ENCODE results near the gene BCAS3. TPM values are rescaled to one million over a fixed set of nuclear protein-coding genes. Genes with fewer than 3 reads are reported as not detected.

The BCAS3 gene
- polyA plus RNA-seq, 1 experiment = 17.5 TPM

DNA sequence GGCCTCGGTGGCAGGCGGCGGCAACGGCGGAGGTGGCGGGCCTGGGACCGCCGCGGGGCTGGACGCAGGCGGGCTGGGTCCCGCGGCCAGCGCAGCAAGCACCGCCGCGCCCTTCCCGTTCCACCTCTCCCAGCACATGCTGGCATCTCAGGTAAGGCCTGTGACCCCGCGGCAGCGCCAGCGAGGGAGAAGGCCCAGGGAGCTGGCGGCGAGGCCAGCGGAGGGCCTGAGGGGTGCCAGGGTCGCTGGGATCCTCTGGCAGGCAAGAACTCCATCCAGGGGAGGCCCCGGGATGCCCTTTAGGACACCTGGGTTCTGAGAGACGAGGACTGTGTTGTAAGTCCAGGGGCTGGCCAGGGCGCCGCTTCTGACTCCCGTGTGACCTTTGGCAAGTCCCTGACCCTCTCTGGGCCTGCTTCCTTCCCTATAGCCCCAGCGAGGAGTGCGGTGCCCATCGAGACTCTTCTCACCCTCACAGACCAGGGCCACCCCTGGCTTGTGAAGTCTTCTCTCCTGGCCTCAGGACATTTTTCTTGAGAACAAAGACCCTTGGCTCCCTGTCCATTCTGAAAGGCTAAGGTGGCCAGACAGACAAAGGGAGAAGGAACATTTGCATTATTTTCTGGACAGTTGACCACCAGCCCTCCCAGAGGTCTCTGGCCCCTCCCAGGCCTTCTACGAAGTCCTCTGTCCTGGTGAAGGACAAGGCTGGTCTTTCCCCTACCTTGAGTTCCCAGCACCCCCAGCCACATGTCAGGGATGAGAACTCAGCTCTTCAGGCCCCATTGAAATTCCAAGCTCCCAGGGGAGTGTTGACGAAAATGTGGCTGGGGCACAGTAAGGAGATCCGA is 728.3 kb downstream of the BCAS3 start:
- Histone ChIP-seq H3K4me3 (ENCODE audit: low read depth, low read length) (peak overlapping the region; percentile 98), H3K27me3 (ENCODE audit: control insufficient read depth, insufficient read depth, low read length) (no peaks in the 10 kb centered on the region), H3K9me3 (ENCODE audit: control insufficient read depth, insufficient read depth, low read length) (no peaks in the 10 kb centered on the region; the same call in 1 of the 2 replicates), H3K27ac (ENCODE audit: low read depth, low read length) (peak overlapping the region; percentile 93)
- ChIA-PET CTCF (interaction anchor here (1.0 to 1.7 kb wide), 2 partner anchors 11 to 685 kb away, joined by 3 to 4 read pairs; no protein-coding TSS in a partner anchor), POLR2A (interaction anchor here (0.6 to 1.0 kb wide), 2 partner anchors 98 to 466 kb away, joined by 3 to 5 read pairs; no protein-coding TSS in a partner anchor)
- no peak for DNase-seq (ENCODE audit: low read depth, low spot score)
- no peak for TF ChIP-seq CTCF (IDR thresholded peaks at IDR 0.05; ENCODE audit: low read depth, low read length)

GRCh38 chr17:61406537-61406845 is 728.8 kb downstream of the BCAS3 start:
- DNase-seq (ENCODE audit: low read depth, low spot score) = no peak
- TF ChIP-seq CTCF (IDR thresholded peaks at IDR 0.05; ENCODE audit: low read depth, low read length) = no peak
- Histone ChIP-seq H3K27me3 (ENCODE audit: control insufficient read depth, insufficient read depth, low read length) (no peaks in the 10 kb centered on the region), H3K27ac (ENCODE audit: low read depth, low read length) (peak overlapping the region; percentile 93), H3K9me3 (ENCODE audit: control insufficient read depth, insufficient read depth, low read length) (no peaks in the 10 kb centered on the region; the same call in 1 of the 2 replicates), H3K4me3 (ENCODE audit: low read depth, low read length) (peak overlapping the region; percentile 98)
- ChIA-PET CTCF (interaction anchor here (1.0 to 1.7 kb wide), 2 partner anchors 12 to 686 kb away, joined by 3 to 4 read pairs; no protein-coding TSS in a partner anchor), POLR2A (interaction anchor here (0.6 to 1.0 kb wide), 2 partner anchors 98 to 466 kb away, joined by 3 to 5 read pairs; no protein-coding TSS in a partner anchor)

DNA sequence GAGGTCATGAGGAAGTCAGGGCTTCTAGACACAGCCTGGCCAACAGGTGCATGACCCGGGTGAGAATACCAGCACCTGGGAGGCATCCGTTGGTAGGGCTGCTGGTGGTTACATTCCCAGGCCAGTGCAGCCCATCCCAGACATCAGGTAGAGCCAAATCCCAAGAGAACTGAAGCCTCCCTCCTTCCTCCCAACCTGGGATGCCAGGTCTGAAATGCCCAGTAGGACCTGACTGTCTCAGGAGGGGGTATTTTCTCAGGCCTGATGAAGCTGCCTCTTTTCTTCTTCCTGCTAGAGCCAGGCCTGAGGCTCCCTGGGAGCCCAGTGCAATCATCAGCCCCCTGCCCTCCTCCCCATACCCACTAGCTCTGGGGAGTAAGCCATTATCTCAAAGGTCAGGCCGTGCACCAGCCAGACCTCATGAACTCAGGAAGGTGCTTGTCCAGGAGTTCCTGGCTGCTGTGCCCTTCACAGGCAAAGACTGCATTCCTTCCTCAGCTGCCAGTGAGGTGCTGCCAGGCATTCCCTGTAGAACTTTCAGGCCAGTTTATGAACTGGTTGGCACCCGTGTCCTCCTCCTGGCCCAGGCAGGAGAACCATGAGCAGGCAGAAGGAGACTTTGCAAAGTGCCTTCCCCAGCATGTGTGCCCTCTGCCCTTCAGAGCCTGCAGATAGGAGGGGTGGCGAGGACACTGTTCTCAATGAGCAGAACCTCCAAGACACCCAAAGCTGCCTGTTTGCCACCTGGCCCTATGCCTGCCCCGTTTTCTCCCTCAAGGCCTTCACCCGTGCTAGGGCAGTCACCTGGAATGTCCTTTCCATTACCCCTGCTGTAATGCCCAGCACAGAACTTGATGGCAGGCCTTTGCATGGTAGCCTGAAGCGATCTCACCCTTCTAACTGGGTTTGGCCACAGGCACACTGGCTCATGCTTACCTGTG is 729.6 kb downstream of the BCAS3 start:
- no peak for TF ChIP-seq CTCF (IDR thresholded peaks at IDR 0.05; ENCODE audit: low read depth, low read length)
- no peak for DNase-seq (ENCODE audit: low read depth, low spot score)
- Histone ChIP-seq H3K27me3 (ENCODE audit: control insufficient read depth, insufficient read depth, low read length) (no peaks in the 10 kb centered on the region), H3K27ac (ENCODE audit: low read depth, low read length) (peak overlapping the region; percentile 93), H3K4me3 (ENCODE audit: low read depth, low read length) (peak overlapping the region; percentile 98), H3K9me3 (ENCODE audit: control insufficient read depth, insufficient read depth, low read length) (no peaks in the 10 kb centered on the region; the same call in 1 of the 2 replicates)
- ChIA-PET CTCF (interaction anchor here (0.8 to 1.0 kb wide), 2 partner anchors 13 to 407 kb away, joined by 3 read pairs; no protein-coding TSS in a partner anchor), POLR2A (interaction anchor here (0.6 to 5.0 kb wide), 3 partner anchors 7 to 203 kb away, joined by 3 to 27 read pairs (median 5); partner anchors contain the start of gene TBX2)

- Histone ChIP-seq H3K4me3 (ENCODE audit: low read depth, low read length) (peak overlapping the region; percentile 98), H3K27me3 (ENCODE audit: control insufficient read depth, insufficient read depth, low read length) (no peaks in the 10 kb centered on the region), H3K27ac (ENCODE audit: low read depth, low read length) (peak overlapping the region; percentile 93), H3K9me3 (ENCODE audit: control insufficient read depth, insufficient read depth, low read length) (no peaks in the 10 kb centered on the region; the same call in 1 of the 2 replicates)
- DNase-seq (ENCODE audit: low read depth, low spot score) = no peak
- ChIA-PET POLR2A (interaction anchor here (0.6 to 5.0 kb wide), 5 partner anchors 8 to 436 kb away, joined by 3 to 27 read pairs (median 4); partner anchors contain the start of gene TBX2), CTCF (interaction anchor here (0.6 to 1.7 kb wide), 3 partner anchors 371 to 688 kb away, joined by 3 to 8 read pairs (median 4); no protein-coding TSS in a partner anchor)
- TF ChIP-seq CTCF (IDR thresholded peaks at IDR 0.05; ENCODE audit: low read depth, low read length) = no peak
These were observed 730.7 kb downstream of the BCAS3 start for GRCh38 chr17:61408151-61409041.
